IPS DF 4.7 (cell line): ENCODE measurements around the gene MAEL.
"Not testable (repeated sequence)": the region's sequence is repeated elsewhere in the genome, so short reads cannot be mapped to it uniquely, and the experiment has no call there.

ENCODE experiments used
- DNase-seq: peaks from one replicate; pipeline ENCODE4 v3.0.0-alpha.2; 2013; ENCODE audit warnings: low spot score; ENCODE audit errors: extremely low read depth

The MAEL gene

GRCh38 chr1:166977951-166978350, 11.1 kb upstream of the MAEL start:
- no peak for DNase-seq

- no peak for DNase-seq
These were observed 10.3 kb upstream of the MAEL start for GRCh38 chr1:166978821-166979220.

DNA sequence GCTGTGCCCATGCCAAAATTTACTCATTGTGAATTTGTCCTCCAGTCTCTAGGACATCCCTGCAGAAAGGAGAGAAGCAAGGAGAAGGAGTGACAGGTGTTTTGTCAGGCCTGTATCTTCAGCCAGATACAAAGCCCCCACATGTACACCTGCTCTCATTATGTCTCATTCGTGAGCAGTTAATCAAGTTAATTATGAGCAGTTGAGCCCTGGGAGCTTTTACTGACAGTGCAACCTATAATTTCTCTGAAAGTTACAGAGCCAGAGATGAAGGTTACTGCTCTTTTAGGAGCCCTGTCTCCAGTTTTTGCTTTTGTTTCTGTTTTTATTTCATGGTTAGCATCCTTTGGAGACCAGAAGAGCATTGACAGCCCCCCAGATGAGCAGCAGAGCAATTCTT, 8.7 kb upstream of the MAEL start:
- no peak for DNase-seq

DNA sequence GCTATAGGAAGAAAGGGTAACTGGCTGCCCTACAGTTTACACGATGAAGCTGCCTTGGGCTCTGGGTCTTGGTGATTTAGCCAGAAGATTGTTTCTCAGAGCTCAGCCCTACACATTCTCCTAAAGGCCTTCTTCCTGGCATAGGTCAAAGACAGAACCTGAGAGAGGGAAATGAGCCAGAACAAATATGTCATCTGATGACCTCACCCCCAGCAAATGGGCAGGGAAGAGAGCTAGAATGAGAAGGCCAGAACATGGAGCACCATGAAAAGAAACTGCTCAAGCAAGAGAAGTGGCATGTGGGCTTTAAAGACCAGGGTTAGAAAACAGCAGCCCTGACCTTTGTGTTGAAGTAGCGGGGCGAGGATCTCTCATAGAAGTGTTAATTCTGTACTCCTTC, 8.3 kb upstream of the MAEL start:
- DNase-seq, result no peak

DNA sequence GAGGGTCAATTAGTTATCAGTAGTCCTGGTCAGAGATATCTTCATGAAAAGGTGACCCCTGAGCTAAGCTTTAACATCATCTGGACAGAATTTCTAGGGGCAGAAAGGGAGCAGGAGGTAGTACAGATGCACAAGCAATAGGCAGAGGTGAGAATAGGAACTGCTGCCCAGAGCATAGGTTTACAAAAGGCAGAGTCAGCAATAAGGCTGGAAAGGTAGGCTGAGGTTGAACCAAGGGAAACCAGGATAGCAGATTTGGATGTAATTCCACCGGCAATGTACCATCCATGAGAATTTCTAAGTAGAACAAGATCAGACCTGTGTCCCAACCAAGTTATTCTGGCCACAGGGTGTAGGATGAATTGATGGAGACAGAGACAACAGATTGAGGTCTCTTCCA, 7.5 kb upstream of the MAEL start:
- DNase-seq, result no peak

- no peak for DNase-seq
These were observed 10.0 kb downstream of the MAEL start for GRCh38 chr1:166999075-166999474.

- DNase-seq, result no peak
These were observed 10.5 kb downstream of the MAEL start for GRCh38 chr1:166999500-167000055.

- DNase-seq, result no peak
These were observed 11.5 kb downstream of the MAEL start for GRCh38 chr1:167000546-167000945.

- DNase-seq, result no peak
These were observed 13.3 kb downstream of the MAEL start for GRCh38 chr1:167002354-167002753.

GRCh38 chr1:167003711-167004110, 14.6 kb downstream of the MAEL start:
- DNase-seq, result no peak

DNA sequence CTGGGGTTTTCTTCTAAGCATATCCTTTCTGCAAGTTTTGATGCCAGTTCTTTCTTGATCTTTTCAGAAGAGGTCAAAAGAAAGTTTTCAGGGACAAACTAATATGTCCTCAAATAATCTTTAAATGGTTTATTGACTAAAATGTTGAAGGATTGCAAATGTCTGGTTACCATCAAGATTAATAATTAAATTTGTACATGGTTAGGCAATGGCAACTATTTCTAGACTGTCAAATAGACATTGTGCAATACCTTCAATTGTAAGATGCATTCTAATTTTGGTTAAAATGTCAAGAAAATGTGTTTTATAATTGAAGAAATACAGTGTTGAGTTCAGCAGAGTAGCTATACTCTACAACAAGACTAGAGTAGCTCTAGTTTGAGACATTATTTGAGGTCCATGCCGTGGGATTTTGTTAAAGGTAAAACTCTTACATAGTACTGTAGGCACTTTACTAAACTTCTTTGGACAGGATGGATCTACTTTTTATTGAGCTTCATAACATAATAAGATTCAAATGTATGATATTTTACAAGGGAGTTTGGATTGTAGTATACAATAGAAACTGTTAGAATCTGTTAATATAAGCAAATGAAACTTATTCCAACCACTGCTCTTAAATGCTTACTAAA, 22.6 kb downstream of the MAEL start:
- no peak for DNase-seq

DNA sequence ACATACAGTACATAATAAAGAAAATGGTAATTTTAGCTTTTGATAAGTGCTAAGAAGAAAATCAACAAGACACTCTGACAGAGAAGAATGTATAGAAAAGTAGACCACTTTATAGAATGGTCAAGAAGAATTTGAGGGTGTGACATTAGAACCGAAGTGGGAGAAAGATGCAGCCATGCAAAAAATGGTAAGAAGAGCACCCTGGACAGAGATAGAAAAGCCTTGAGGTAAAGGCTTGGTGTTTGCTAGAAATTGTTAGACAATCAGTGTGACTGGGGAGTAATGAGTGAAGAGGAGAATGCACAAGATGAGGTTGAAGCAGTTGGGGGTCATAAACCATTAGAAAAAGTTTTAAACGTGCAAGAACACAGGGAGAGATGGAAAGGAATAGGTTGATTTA, 23.5 kb downstream of the MAEL start:
- no peak for DNase-seq

GRCh38 chr1:167013108-167013929, 24.2 kb downstream of the MAEL start:
- no peak for DNase-seq

GRCh38 chr1:167016100-167016750, 27.1 kb downstream of the MAEL start:
- no peak for DNase-seq

DNA sequence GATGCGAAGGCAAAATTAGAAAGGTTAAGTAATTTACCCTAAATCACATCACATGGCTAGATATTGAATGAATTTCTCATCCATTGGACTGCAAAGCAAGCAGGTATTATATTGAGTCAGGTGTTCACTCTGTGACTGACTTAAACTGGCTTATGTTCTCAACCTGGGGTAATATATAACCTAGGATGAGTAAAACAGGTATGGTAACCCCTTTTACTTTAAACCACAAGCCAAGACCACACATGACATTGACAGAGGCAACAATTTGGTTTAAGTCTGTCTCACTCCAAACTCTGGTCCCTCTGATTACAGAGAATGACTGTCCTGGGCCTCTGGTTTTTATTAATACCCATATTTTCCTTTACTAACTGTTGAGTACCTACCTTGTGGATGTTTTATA, 33.3 kb downstream of the MAEL start:
- DNase-seq, result no peak

- not testable (repeated sequence) for DNase-seq
These were observed 40.5 kb downstream of the MAEL start for GRCh38 chr1:167029553-167029952.

DNA sequence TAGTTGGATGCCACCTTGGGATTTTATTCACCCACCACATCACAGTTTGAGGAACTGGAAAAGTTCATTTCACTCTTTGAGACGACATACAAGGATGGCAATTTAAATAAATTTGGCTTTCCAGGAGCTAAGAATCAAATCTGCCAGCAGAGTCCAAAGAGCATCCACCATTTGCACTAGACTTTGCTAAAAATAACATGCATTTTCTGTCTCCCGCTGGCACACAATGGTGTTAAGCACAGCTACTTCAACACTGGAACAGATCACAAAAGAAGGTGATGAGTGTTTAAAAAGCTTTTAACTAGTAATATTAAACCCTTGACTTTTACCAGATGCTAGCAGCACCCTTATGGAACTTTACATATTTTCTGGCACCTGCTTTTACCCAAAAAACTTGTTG, 44.6 kb downstream of the MAEL start:
- no peak for DNase-seq

DNA sequence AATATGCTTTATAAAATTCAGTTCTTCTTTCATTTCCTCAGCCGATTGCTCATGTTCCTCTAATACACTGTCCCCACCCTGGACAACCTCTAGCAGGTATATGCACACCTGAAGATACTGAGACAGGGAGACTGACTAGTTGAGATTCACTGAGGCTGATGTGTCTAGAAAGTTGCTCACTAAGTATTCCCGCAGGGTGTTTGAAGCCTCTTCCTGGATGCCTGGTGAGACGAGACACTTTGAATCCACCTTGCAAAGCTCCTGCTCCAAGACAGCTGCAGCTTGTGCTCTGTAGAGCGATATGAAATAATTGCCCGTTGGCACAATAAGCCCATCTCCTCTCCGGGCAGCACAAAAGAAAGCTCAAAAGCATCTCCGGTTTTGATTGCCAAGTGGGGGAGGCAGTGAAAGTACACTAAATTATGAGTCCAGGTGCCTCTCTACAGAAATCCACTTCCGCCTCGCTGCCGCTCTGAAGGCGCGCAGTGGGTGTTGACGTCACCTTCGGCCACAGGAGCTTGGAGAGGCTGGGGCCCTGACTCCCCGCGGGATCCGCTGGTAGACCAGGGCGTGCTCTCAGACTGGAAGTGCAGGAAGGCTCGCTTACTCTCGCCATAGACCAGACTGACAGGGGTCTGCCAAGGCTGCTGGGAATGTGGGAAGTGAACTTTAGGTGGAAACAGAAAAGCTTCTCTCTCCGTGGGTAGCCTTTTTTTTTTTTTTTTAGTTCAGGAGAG, 54.8 kb downstream of the MAEL start:
- DNase-seq, result no peak

DNA sequence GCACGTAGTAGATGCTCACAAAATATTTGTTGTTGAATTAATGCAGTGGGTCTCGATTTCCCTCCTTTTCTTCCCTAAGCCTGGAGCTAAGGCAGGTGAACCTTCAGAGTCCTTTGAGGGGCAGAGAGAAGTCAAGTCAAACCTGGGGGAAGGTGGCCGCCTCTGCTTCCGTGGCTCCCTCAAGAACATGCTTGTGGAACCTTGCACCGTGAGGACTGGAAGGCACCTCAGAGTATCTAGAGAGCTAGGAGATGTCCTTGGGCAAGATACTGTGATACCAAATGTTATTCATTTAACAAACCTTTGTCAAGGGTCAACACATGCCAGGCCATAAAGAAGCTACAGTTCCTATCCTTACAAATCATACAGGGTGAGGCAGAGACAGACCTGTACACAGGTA, 62.8 kb downstream of the MAEL start:
- no peak for DNase-seq

DNA sequence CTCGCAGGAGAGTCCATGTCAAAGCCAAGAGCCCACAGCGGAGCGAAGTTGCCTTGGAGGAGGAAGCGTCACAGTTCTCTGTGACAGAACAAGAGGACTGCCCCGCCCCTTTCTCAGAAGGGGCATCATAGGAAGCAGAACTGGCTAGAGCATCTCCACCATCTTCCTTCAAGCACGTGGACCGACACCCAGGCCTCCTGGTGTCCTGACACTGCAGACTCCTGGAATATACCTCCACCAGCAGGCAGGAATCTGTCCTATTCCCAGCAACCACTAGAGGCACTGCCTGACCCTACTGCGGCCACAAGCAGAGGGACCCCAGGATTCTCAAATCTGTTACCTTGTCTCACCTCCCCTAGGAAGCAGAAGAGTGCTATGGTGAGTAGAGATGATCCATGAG, 63.3 kb downstream of the MAEL start:
- DNase-seq, result no peak

GRCh38 chr1:167054531-167054930, 65.5 kb downstream of the MAEL start:
- no peak for DNase-seq
